Skin of body (tissue), 2 donors: ENCODE data around the gene CD244. TPM values are rescaled to one million over a fixed set of nuclear protein-coding genes. Genes with fewer than 3 reads are reported as not detected.

Source experiments
- DNase-seq: peaks from one replicate; lab custom pipeline; 2025; lab: John Stamatoyannopoulos, UW
- total RNA-seq: library from RNA; depleted of rRNA; stranded (reverse); fragments of >200 nt; gene quantifications from one replicate; pipeline ENCODE4 v1.2.3, GENCODE V29; 2014

The CD244 gene
- total RNA-seq, 1 donor from 2014 or later, result 0.49 TPM

DNA sequence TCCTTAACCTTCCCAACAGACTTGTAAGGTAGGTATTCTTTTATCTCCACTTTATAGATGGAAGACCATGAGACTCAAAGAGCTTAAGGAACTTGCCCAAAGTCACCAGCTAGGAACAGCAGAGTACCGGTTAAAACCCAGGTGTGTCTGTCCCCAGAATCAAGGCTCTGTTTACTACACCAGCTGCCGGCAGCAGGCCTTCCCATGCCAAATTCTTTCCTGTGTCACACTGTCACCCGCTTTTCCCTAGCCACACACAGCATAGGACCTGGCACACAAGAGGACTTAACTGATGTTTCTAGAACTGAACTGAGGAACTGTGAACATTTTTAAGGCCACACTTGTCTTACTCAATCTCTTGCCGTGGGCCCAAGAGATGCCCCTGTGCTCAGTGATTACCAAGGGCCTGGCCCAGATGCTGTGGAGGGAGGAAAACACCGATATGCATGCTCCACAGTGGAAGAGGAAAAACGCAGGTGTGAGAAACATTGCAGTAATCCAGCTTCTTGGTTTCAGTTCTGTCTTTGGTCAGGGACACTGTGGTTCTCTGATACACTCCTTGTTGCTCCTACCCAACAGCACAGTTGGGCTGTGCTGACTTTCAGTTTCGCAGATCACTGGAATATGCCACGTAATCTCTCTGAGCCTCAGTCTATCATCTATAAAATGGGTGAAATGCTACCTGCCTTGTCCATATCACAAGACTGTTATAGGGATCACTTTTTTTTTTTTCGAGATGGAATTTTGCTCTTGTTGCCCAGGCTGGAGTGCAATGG lies 80.6 kb downstream of the CD244 start:
- DNase-seq, result no peak

DNA sequence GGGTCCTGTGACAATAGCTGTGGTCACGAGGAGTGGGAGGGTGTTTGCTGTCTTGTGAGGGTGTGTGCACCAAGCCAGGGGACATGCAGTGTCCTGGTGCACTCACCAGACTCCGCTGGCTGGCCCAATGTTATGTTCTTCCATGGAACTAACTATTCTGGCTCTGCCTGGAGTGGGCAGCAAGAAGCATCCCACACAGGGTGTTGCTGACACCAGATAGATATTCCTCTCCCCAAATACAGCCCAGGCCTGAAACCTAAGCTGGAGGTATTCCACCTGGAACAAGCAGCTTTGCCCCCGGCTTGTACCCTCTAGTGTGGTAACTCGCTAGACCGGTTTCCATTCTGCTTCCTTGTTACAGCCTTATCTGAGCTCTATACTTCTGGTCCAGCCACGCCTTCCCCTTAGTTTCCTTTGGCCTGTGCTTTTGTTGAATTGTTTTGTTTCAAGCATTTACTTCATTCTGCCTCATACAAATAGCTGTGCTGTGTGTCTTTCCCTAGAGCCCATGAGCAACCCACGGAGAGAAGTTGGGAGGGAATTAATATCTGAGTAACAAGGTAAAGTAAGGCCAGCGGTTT lies 81.4 kb downstream of the CD244 start:
- DNase-seq, result no peak

DNA sequence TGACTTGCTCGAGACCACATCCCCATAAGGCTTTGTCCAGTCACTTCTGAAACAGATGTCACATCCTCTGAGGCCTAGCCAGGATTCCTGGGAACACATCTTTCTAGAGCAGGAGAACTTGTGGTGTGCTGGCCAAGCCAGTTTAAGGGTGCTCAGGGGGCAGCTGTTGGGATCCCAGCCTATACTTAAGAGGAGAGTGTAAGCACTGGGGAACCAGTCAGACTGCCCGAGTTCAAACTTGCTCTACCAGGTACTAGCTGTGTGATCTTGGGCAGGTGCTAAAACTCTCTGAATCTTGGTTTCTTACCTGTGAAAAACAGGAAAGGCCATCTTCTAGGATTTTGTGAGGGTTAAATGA lies 82.3 kb downstream of the CD244 start:
- no peak for DNase-seq

Other genes with a start within 250 kb of the CD244 start
- gene SLAMF1, start 215.8 kb downstream of the CD244 start, total RNA-seq, result 0.20 TPM
- gene CD48, start 151.1 kb downstream of the CD244 start, total RNA-seq, result 8.2 TPM
- gene SLAMF7, start 123.6 kb downstream of the CD244 start, total RNA-seq, result 0.49 TPM
- gene LY9, start 66.7 kb downstream of the CD244 start, total RNA-seq, result 0.89 TPM
- gene ITLN1, start 22.3 kb upstream of the CD244 start, total RNA-seq, result 0.49 TPM
- not detected for gene ITLN2, start 91.9 kb upstream of the CD244 start, total RNA-seq
- gene F11R, start 158.3 kb upstream of the CD244 start, total RNA-seq, result 42.1 TPM
- gene TSTD1, start 176.1 kb upstream of the CD244 start, total RNA-seq, result 29.3 TPM
- 48.7 TPM for gene USF1, start 183.1 kb upstream of the CD244 start, total RNA-seq
- gene ARHGAP30, start 207.0 kb upstream of the CD244 start, total RNA-seq, result 7.9 TPM
- 49.6 TPM for gene NECTIN4, start 226.7 kb upstream of the CD244 start, total RNA-seq
- not detected for gene KLHDC9, start 235.5 kb upstream of the CD244 start, total RNA-seq